MCF 10A (cell line): Measurements from ENCODE around the gene ARSD. TPM values are rescaled to one million over a fixed set of nuclear protein-coding genes. Genes with fewer than 3 reads are reported as not detected.
"Not testable (repeated sequence)": the region's sequence is repeated elsewhere in the genome, so short reads cannot be mapped to it uniquely, and the experiment has no call there.

Experiments
- BruUV-seq: library from RNA; stranded (reverse); fragments of 400-500 nt; replicated peaks from 2 replicates; lab custom pipeline; 2021; lab: Mats Ljungman, UMichigan
- CTCF ChIA-PET: fragments of 300-600 bp; sonication (Branson Sonifier 250); formaldehyde crosslinking; extraction: SDS; loops from one replicate; lab custom pipeline; 2021; ENCODE audit warnings: antibody characterized with exemption, inconsistent platforms; lab: Yijun Ruan, JAX
- POLR2A ChIA-PET: fragments of 300-600, 350-650 bp; sonication (Branson Sonifier 250); formaldehyde crosslinking; extraction: SDS; loops from one replicate; lab custom pipeline; 2020; ENCODE audit warnings: antibody characterized with exemption, inconsistent platforms; lab: Yijun Ruan, JAX
- DNase-seq: peaks from one replicate; pipeline ENCODE4 v3.0.0-alpha.2; 2018; ENCODE audit not compliant: unreplicated experiment
- H3K27ac Mint-ChIP-seq: one replicate; pipeline ENCODE4 v1.8.0; 2022; ENCODE audit warnings: mild to moderate bottlenecking, low read depth, mixed read lengths; ENCODE audit not compliant: unreplicated experiment
- H3K27me3 Mint-ChIP-seq: one replicate; pipeline ENCODE4 v1.8.0; 2022; ENCODE audit warnings: mixed read lengths; ENCODE audit not compliant: insufficient read depth, unreplicated experiment
- H3K36me3 Mint-ChIP-seq: one replicate; pipeline ENCODE4 v1.8.0; 2022; ENCODE audit warnings: mild to moderate bottlenecking, moderate library complexity, mixed read lengths; ENCODE audit not compliant: insufficient read depth, unreplicated experiment
- H3K4me1 Mint-ChIP-seq: one replicate; pipeline ENCODE4 v1.8.0; 2022; ENCODE audit warnings: mixed read lengths; ENCODE audit not compliant: insufficient read depth, unreplicated experiment
- H3K4me3 Mint-ChIP-seq: one replicate; pipeline ENCODE4 v1.8.0; 2022; ENCODE audit warnings: mild to moderate bottlenecking, moderate library complexity, mixed read lengths; ENCODE audit not compliant: unreplicated experiment
- H3K9me3 Mint-ChIP-seq: one replicate; pipeline ENCODE4 v1.8.0; 2022; ENCODE audit warnings: mixed read lengths; ENCODE audit not compliant: unreplicated experiment
- intact Hi-C: fragments of 100-400 bp; cut with micrococcal nuclease; formaldehyde crosslinking; loops from 2 replicates; pipeline ENCODE4 v1.14.1; 2022
- total RNA-seq: library from RNA; stranded (reverse); gene quantifications from 2 replicates; pipeline ENCODE4 v1.2.3, GENCODE V29; 2022
- TF ChIP-seq, protein P1 (sequence below): fragments of 200-600 bp; IDR thresholded peaks from one replicate; pipeline ENCODE4 v1.8.0; 2022; ENCODE audit warnings: antibody characterized with exemption, mild to moderate bottlenecking; ENCODE audit not compliant: unreplicated experiment

ARSD gene
- total RNA-seq, 1 experiment from 2014 or later = 21.5 TPM

DNA sequence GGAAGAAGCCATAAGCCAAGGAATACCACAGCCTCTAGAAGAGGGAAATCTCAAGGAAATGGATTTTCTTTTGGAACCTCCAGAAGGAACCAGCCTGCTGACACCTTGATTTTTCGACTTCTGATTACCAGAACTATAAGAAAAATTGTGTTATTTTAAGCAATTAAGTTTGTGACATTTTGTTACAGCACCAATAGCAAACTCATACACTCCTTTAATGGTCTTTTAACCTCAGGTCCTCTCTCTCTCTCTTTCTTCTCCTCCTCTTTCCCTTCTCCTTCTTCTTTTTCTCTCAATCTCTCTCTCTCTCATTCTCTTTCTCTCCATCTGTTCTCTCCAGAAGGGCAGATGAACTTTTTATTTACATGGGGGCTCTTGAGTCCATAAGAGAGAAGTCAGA lies 26.3 kb downstream of the ARSD start:
- CTCF ChIA-PET = interaction anchor here (0.5 to 1.2 kb wide), 4 partner anchors 10 to 356 kb away, joined by 3 read pairs; no protein-coding TSS in a partner anchor
- Mint-ChIP-seq H3K36me3 (no peaks in the 10 kb centered on the region), H3K27me3 (peaks cover 18% of the 10 kb centered on the region), H3K4me3 (no peak overlapping the region), H3K27ac (no peak overlapping the region), H3K9me3 (peaks cover 12% of the 10 kb centered on the region), H3K4me1 (peaks cover 6% of the 10 kb centered on the region)
- BruUV-seq = no TSS peak
- POLR2A ChIA-PET = no interaction called here
- TF ChIP-seq, protein P1, sequence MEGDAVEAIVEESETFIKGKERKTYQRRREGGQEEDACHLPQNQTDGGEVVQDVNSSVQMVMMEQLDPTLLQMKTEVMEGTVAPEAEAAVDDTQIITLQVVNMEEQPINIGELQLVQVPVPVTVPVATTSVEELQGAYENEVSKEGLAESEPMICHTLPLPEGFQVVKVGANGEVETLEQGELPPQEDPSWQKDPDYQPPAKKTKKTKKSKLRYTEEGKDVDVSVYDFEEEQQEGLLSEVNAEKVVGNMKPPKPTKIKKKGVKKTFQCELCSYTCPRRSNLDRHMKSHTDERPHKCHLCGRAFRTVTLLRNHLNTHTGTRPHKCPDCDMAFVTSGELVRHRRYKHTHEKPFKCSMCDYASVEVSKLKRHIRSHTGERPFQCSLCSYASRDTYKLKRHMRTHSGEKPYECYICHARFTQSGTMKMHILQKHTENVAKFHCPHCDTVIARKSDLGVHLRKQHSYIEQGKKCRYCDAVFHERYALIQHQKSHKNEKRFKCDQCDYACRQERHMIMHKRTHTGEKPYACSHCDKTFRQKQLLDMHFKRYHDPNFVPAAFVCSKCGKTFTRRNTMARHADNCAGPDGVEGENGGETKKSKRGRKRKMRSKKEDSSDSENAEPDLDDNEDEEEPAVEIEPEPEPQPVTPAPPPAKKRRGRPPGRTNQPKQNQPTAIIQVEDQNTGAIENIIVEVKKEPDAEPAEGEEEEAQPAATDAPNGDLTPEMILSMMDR = no peak
- no peak for DNase-seq
- intact Hi-C loops = no loop called here

DNA sequence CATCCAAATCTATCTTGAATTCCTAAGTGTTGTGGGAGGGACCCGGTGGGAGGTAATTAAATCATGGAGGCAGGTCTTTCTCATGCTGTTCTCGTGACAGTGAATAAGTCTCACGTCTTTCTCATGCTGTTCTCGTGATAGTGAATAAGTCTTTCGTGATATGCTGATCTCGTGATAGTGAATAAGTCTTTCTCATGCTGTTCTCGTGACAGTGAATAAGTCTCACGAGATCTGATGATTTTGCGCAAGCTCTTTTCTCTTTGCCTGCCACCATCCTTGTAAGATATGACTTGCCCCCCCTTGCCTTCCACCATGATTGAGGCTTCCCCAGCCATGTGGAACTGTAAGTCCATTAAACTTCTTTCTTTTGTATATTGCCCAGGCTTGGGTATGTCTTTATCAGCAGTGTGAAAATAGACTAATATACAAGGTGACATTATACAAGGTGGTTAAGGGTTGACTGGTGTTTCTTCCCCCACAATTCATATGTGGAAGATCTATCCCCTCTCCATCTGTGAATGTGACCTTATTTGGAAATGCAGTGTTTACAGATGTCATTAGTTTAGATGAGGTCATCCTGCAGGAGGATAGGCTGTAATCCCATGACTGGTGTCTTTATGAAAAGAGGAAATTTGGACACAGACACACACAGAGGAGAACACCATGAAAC lies 27.6 kb downstream of the ARSD start:
- CTCF ChIA-PET = interaction anchor here (1.3 kb wide), 1 partner anchor 11 kb away, joined by 3 read pairs; no protein-coding TSS in a partner anchor
- peaks cover 14% of the 10 kb centered on the region for H3K4me1 Mint-ChIP-seq
- no peak for DNase-seq
- intact Hi-C loops = no loop called here
- peaks cover 18% of the 10 kb centered on the region for H3K27me3 Mint-ChIP-seq
- H3K27ac Mint-ChIP-seq = no peak overlapping the region
- TF ChIP-seq, protein P1 = no peak
- no peaks in the 10 kb centered on the region for H3K36me3 Mint-ChIP-seq
- H3K9me3 Mint-ChIP-seq = peaks cover 12% of the 10 kb centered on the region
- POLR2A ChIA-PET = no interaction called here
- no peak overlapping the region for H3K4me3 Mint-ChIP-seq
- BruUV-seq = no TSS peak

DNA sequence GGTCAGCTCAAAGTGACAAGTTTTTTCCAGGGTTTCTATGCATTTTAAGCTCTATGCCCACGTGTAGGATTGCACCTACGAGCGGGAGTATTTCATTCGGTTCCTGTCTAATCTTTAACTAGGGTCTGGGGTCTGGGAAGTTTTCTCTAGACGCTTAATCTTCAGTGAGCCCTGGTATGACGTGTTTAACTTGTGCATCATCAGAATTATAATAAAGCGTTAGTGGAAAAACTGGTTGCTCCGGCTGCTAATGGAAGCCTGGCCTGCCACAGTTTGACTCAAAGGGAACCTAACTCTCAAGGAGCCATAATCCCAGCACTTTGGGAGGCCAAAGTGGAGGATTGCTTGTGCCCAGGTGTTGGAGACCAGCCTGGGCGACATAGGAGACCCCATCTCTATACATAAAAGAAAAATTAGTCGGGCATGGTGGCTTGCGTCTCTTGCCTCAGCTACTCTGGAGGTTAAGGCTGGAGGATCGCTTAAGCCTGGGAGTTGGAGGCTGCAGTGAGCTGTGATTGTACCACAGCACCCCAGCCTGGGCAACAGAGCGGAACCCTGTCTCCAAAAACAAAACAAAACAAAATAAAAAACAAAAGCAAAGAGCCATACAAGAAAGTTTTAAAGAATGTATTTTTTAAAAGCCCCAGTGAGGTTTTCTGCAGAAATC lies 30.2 kb downstream of the ARSD start:
- ChIA-PET POLR2A (no interaction called here), CTCF (interaction anchor here (0.5 to 0.6 kb wide), 2 partner anchors 37 to 1348 kb away, joined by 3 to 4 read pairs; no protein-coding TSS in a partner anchor)
- Mint-ChIP-seq H3K4me3 (no peak overlapping the region), H3K27me3 (peaks cover 18% of the 10 kb centered on the region), H3K27ac (no peak overlapping the region), H3K36me3 (no peaks in the 10 kb centered on the region), H3K9me3 (peaks cover 12% of the 10 kb centered on the region), H3K4me1 (peaks cover 14% of the 10 kb centered on the region)
- intact Hi-C loops = no loop called here
- no TSS peak for BruUV-seq
- TF ChIP-seq, protein P1 = no peak
- DNase-seq = no peak

DNA sequence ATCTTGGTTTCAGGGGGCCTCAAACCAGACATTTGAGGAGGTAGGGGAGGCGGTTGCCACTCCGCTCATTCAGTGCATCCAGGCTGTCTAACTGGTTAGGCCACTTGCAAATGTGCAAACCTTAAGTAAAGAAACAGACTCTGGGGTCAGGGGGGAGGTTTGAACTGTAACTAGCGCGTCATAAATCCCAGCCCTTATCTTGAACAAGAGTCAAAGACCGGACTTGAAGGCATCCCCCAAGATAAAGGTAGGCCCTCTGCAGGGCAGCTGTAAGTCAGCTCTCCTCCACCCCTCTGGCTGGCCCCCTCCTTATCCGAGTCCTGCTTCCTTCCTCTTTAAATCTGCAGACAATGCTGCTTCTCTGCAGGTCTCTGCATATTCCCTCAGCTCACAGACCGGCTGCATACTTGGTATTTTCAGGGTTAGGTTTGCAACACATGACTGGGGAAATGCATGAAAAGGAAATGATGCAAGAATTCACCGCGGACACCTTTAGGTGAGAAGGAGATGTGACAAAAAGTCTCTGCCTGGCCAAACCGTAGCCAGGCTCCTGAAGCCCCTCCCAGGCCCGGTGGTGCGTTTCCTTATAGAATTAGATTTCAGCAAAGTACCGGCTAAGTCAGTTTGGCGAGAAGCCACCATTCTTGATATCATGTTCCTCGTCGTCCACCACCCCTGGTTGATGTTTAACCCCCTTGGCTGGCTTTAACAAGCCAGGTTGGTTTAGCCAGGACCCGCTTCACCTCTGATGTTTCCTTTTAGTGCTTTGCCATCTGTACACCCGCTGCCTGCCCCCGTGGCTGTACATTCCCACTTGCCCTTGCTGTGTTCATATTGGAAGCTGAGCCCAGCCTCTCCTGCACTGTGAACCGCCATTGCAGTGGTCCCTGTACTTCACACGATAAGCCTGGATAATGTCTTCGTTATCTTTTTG lies 31.2 kb downstream of the ARSD start:
- CTCF ChIA-PET = interaction anchor here (0.5 to 1.0 kb wide), 2 partner anchors 15 to 38 kb away, joined by 3 to 4 read pairs; no protein-coding TSS in a partner anchor
- H3K9me3 Mint-ChIP-seq, H3K27me3 Mint-ChIP-seq, H3K27ac Mint-ChIP-seq, POLR2A ChIA-PET, H3K4me3 Mint-ChIP-seq, intact Hi-C loops, DNase-seq, H3K36me3 Mint-ChIP-seq, BruUV-seq: not testable (repeated sequence)
- peaks cover 14% of the 10 kb centered on the region for H3K4me1 Mint-ChIP-seq
